Measurements from ENCODE around the gene HTT.

HTT gene

DNA sequence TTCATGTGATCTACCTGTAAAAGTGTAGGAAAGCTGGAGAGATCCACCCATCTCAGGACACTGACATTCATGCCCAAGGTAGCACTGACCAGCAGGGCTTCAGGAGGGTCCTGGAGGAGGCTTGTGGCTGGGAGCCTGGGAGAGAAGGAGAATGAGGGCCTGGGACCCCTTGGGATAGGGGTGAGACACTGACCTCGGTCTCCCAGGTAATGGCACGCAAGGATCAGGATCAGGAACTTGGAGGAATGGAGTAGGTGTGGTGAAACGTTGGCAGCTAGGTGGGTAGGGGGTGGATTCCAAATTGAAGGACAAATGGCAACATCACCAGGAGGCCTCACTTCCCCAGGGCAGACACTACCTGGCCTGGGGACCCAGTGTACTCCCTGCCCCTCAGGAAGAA is 206.0 kb downstream of the HTT start:
- DNase-seq = no peak

DNA sequence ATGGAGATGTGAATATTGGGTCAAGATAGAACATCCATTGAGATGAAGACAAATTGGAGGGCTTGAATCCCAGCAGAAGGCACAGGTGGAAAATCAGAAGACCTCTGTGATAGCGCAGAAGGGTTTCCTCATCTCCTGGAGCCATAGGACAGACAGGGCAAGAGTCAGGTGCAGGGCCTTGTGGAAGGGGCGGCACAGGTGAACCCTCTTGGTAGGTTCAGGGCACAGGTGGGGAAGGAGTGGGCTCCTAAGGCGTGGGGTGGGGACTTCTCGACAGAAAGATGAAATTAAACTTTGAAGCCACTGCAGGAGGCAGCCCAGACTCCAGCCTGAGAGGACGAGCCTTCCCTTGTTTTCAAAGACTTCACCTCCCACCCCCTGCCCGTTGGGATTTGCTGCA is 209.0 kb downstream of the HTT start:
- DNase-seq = no peak

GRCh38 chr4:3283916-3284315 is 209.4 kb downstream of the HTT start:
- DNase-seq = no peak

DNA sequence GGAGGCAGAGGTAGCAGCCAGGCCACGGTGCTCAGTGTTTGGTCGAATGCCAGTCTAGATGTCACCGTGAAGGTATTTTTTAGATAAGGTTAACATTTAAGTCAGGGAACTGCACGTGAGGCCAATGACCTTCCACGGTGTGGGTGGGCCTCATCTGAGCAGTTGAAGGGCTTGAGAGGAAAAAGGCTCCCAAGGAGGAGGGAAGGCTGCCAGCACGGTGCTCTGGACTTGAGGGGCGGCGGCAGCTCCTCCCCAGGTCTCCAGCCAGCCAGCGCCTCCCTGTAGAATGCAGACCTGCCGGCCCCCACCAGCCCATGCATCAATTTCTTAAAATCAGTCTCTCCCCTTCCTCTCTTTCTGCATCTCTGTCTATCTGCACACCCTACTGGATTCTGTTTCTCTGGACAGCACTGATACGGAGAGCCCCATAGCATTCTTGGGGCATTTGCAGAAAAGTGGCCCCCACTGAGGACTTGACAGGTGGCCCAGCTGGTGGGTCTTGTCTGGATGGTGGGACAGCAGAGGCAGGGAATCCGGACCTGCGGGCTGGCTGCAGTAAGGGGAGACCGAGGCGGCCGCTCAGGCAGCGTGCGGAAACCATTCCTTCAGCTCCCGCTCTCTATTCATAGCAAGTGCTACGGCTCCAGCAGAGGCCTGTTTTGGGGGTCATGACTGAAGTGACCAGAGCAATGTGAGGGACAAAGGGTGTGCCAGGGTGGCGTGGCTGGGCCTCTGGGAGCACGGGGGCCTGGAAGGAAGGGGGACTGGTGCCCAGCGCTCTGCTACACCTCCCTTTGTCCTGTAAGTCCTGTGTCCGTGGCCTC is 210.5 kb downstream of the HTT start:
- DNase-seq = no peak

DNA sequence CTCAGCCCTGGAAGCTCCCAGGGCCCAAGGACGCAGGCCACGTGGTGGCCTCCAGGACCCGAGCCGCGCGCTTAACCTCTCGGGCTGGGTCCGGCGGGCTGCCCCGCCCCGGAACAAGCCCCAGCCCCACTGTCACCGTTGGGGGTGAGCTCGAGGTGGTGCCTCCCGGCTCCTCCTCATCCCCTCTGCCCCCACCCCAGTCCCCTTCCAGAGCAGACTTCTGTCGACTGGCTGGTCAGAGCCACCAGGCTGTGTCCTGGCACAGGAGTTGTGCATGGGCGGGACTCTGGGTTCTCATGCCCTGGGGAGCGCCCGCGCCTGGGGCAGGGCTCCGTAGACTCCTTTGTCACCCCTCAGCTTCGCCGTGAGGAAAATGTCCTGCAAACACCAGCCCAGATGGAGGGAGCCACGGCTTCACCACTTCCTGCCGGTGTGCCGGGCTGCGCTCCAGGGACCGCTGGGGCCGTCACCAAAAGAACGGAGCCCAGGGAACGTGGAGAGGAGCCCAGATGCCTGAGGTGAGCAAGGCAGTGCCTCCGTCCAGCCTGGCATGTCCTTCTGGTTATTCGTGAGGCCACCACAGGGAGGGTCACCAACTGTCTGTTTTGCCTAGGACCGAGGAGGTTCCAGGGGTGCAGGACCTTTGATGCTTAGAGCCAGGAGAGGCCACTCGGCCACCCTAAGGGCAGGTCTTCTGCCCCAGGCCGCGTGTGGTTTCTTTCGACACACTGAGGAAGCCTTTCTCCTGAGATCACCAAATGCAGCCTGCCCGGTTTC is 211.3 kb downstream of the HTT start:
- no peak for DNase-seq

DNA sequence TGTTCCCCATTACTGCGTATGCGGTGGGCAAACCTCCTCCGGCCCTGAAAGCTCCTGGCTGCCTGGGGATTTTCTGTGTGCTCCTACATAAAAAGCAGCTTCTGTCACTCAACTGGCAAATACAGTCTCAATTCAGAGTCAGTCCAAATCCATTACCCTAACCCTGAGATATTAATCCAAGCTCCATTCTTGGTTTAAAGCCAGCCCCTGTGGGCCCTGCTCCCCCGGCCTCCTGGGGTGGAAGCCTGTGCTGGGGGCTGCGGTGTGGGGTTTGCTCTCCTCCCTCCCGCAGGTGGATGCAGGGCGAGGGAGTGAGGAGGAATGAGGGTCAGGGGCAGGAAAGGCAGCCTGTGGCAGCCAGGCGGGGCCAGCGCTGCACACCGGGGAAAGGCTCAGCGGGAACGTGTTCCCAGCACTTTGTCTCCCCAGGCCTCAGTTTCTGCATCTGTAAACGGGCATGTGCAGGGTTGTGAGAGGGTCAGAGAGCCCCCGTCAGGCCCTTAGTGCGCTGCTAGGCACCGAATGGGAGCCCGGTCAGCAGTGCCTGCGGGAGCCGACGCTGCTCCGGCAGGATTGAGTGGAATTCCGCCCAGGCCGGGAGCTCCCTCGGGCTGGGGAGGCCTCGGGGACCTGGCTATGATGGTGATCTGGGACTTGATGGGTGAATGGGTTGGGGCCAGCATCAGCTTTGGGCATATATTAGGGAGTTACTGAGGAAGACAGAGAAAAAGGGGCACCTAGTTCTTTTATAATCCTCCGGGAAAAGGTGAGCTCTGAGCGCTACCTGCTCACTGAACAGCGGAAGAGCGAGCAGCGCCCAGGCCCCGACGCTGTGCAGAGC is 212.1 kb downstream of the HTT start:
- no peak for DNase-seq

GRCh38 chr4:3287271-3287971 is 212.9 kb downstream of the HTT start:
- no peak for DNase-seq

- DNase-seq = no peak
These were observed 213.6 kb downstream of the HTT start for GRCh38 chr4:3287972-3288570.

DNA sequence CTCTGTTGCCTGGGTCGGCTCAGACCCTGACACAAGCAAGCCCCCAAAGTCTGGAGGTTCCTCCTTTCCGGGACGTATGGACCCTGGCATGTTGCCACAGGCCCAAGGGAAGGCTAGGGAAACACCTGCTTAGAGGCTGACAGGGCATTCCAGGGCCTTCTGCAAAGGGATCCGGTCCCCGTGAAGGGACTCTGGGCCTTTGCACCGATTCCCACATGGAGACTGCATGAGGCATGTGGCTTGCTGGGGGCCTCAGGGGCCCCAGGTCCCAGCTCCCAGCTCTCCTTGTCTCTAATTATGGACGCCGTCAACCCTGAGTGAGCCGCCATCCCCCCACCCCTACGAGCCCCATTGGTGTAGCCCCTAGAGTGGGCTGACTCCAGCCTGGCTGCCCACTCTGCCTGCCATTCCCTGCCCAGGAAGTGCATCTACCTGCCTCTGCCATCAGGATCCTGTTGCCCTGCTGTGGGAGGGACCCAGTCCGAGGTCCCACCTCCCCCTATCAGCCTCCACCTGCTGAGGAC is 214.2 kb downstream of the HTT start:
- DNase-seq = no peak

DNA sequence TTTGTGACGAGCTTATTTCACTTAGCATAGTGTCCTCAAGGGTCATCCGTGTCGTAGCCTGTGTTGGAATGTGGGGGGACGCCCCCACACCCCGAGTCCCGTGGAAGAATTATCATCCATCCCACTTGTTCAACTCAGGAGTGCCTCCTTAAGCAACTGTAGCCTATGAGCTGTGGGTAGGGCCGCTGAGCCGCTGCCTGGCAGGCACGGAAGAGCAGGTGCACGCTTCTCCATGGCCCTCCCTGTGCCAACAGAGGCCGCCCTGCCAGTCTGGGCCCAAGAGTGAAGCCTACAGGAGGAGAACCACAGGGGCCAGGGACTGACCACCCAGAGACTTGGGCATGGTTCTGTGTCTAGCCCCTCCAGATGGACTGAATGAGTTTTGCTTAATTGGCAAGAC is 216.0 kb downstream of the HTT start:
- no peak for DNase-seq

GRCh38 chr4:3290889-3291321 is 216.4 kb downstream of the HTT start:
- no peak for DNase-seq

- DNase-seq = no peak
These were observed 217.0 kb downstream of the HTT start for GRCh38 chr4:3291411-3291968.

DNA sequence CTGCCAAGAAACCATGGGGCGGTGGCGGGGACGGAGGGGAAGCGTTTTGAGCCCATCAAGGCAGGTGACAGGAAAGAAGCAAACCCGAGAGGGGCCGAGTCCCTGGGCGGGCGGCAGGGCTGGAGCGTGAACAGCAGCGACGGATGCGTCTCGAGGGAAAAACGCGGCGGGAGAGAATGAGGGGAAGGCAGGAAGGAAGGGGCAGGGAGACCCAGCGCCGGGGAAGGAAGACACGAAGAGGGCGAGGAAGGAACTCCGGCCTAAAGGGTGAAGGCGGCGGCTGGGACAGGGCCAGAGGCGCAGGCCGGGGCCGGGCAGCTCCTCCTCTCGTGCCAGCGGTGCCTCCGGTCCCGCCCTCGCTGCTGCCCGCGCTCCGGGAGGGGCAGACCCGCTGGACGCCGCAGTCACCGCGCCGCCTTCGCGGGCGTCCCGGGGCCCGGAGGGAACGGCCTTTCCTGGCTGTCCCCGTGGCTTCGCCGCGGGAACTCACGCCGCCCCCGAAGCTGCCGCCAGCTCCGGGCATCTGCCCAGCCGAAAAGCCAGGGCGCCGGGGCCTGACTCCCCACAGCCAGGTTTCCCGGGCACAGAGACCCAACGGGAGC is 217.6 kb downstream of the HTT start:
- no peak for DNase-seq

DNA sequence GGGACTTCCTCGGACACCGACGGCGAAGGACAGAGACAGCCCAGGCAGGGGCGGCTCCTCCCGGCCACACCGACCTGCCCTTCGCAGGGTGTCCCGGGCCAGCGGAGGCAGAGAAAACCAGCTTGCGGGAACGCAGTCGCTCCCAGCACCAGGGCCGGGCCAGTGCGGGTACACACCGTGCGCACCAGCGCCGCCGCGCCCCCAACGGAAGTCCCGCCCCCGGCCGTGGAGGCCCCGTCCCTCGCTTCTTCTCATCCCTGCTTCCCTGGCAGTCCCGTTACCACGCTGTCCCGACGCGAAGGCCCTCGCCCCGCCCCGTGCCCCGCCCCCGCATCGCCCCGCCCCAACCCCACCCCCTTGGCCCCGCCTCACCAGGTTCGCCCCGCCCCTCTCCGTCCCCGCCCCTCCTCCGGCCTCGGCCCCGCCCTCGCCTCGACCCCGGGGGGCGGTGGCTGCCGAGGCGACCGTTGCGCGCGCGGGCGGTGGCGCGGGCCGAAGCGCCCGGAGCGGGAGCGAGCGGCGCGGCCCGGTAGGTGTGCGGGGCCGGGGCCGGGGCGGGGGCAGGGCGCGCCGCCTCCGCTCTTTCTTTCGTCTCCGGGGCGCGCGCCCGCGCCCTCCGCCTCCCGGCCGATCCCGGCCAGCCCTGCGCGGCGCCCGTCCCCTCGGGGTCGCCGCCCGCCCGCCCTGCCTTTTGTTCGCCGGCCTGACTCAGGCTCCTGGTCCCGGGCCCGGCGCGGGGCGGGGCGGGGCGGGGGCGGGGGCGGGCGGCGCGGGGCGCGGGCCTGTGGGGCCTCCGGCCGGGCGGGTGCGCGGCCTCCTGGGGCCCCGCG is 218.3 kb downstream of the HTT start, which contains the start of gene RGS12:
RGS12 (plus strand) TSS at position 451 of the 830 bp plus-strand sequence. CDS start 23,150 bp downstream, outside the sequence.
- DNase-seq = peak; percentile 57

Measured in NCI-H510A treated with DMSO at 0.1 percent for 48 hours (cell line).